OCI-LY1 (cell line): ENCODE measurements around the gene HEBP2.

Experiments
- EZH2 ChIP-seq: fragments of 200-600 bp; sonication (generic), shearing (Covaris generic); IDR thresholded peaks from 2 replicates; pipeline ENCODE4 v1.8.0; 2017; ENCODE audit warnings: borderline replicate concordance, mixed run types, mild to moderate bottlenecking, antibody characterized with exemption, low read length, moderate library complexity, mixed read lengths
- TF ChIP-seq, protein P1 (sequence below): fragments of 200-600 bp; sonication (generic), shearing (Covaris generic); IDR thresholded peaks from 2 replicates; pipeline ENCODE4 v1.5.1; 2017; ENCODE audit warnings: mild to moderate bottlenecking, antibody characterized with exemption, low read length, moderate library complexity, mixed read lengths

- TF ChIP-seq, protein P1, sequence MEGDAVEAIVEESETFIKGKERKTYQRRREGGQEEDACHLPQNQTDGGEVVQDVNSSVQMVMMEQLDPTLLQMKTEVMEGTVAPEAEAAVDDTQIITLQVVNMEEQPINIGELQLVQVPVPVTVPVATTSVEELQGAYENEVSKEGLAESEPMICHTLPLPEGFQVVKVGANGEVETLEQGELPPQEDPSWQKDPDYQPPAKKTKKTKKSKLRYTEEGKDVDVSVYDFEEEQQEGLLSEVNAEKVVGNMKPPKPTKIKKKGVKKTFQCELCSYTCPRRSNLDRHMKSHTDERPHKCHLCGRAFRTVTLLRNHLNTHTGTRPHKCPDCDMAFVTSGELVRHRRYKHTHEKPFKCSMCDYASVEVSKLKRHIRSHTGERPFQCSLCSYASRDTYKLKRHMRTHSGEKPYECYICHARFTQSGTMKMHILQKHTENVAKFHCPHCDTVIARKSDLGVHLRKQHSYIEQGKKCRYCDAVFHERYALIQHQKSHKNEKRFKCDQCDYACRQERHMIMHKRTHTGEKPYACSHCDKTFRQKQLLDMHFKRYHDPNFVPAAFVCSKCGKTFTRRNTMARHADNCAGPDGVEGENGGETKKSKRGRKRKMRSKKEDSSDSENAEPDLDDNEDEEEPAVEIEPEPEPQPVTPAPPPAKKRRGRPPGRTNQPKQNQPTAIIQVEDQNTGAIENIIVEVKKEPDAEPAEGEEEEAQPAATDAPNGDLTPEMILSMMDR: no peak
- TF ChIP-seq EZH2: no peak
These were observed 26.2 kb upstream of the HEBP2 start, which contains the start of gene SMIM28 for GRCh38 chr6:138377844-138378243.
